HG02970 (cell line): Measurements from ENCODE around the gene SPTLC2.
"Not testable (repeated sequence)": the region's sequence is repeated elsewhere in the genome, so short reads cannot be mapped to it uniquely, and the experiment has no call there.

Experiments used
- ATAC-seq: cut with Tn5 transposase; IDR thresholded peaks from one replicate; pipeline ENCODE4 v1.9.1; 2021; ENCODE audit warnings: mild to moderate bottlenecking, moderate library complexity, moderate number of reproducible peaks; ENCODE audit not compliant: unreplicated experiment, low FRiP score

Gene SPTLC2

GRCh38 chr14:77616454-77617229 lies at the start of gene SPTLC2:
TSS of gene SPTLC2 (minus strand) at chr14:77616637. CDS start at chr14:77616579, 58 bp downstream.
- peak; percentile 94 for ATAC-seq

GRCh38 chr14:77663293-77663692 lies 46.9 kb upstream of the SPTLC2 start:
- no peak for ATAC-seq

GRCh38 chr14:77661562-77661961 lies 45.1 kb upstream of the SPTLC2 start:
- ATAC-seq = not testable (repeated sequence)

- ATAC-seq = no peak
Measured at GRCh38 chr14:77660754-77661153, 44.3 kb upstream of the SPTLC2 start.

- no peak for ATAC-seq
Measured at GRCh38 chr14:77659831-77660230, 43.4 kb upstream of the SPTLC2 start.

GRCh38 chr14:77657280-77657679 lies 40.8 kb upstream of the SPTLC2 start:
- ATAC-seq = no peak

- ATAC-seq = no peak
Measured at GRCh38 chr14:77654001-77654441, 37.6 kb upstream of the SPTLC2 start.

- ATAC-seq = no peak
Measured at GRCh38 chr14:77649326-77649725, 32.9 kb upstream of the SPTLC2 start.

GRCh38 chr14:77648520-77649200 lies 32.2 kb upstream of the SPTLC2 start:
- ATAC-seq = no peak

GRCh38 chr14:77647853-77648252 lies 31.4 kb upstream of the SPTLC2 start:
- no peak for ATAC-seq

- no peak for ATAC-seq
Measured at GRCh38 chr14:77646907-77647306, 30.5 kb upstream of the SPTLC2 start.

GRCh38 chr14:77645520-77646230 lies 29.2 kb upstream of the SPTLC2 start:
- no peak for ATAC-seq

GRCh38 chr14:77642407-77642806 lies 26.0 kb upstream of the SPTLC2 start:
- ATAC-seq = no peak

- ATAC-seq = no peak
Measured at GRCh38 chr14:77641534-77642341, 25.3 kb upstream of the SPTLC2 start.

GRCh38 chr14:77640756-77641533 lies 24.5 kb upstream of the SPTLC2 start:
- no peak for ATAC-seq

GRCh38 chr14:77638771-77639171 lies 22.3 kb upstream of the SPTLC2 start:
- no peak for ATAC-seq

GRCh38 chr14:77635869-77636268 lies 19.4 kb upstream of the SPTLC2 start:
- not testable (repeated sequence) for ATAC-seq

GRCh38 chr14:77635466-77635865 lies 19.0 kb upstream of the SPTLC2 start:
- not testable (repeated sequence) for ATAC-seq

- no peak for ATAC-seq
Measured at GRCh38 chr14:77630111-77630510, 13.7 kb upstream of the SPTLC2 start.

- no peak for ATAC-seq
Measured at GRCh38 chr14:77625360-77625759, 8.9 kb upstream of the SPTLC2 start.
